ENCODE data around the gene POU2AF2. TPM values are rescaled to one million over a fixed set of nuclear protein-coding genes. Genes with fewer than 3 reads are reported as not detected.
"Not testable (repeated sequence)": the region's sequence is repeated elsewhere in the genome, so short reads cannot be mapped to it uniquely, and the experiment has no call there.

Gene POU2AF2
- total and polyA plus RNA-seq, 2 donors (not counting 3 experiments of a cell fraction or from before 2014, with no cell fraction given): not detected

- no peaks in the 10 kb centered on the region for H3K4me1 ChIP-seq (ENCODE audit: control insufficient read depth, extremely low read depth, insufficient read depth, low read length)
- no peaks in the 10 kb centered on the region for H3K36me3 ChIP-seq (ENCODE audit: control insufficient read depth in 2 of 2, extremely low read depth in 1 of 2, insufficient read depth in 2 of 2, low read length in 2 of 2)
- FAIRE-seq (no peak), DNase-seq (ENCODE audit: low read depth, low spot score) (no peak)
- no peaks in the 10 kb centered on the region for H3K79me2 ChIP-seq (ENCODE audit: control insufficient read depth, insufficient read depth, low read length)
- no peaks in the 10 kb centered on the region for H3K9me3 ChIP-seq (replicated peaks; ENCODE audit: control insufficient read depth, insufficient read depth, low read length)
- ChIA-PET POLR2A (no interaction called here), CTCF (no interaction called here)
- no peaks in the 10 kb centered on the region for H3K9me1 ChIP-seq (replicated peaks; ENCODE audit: control insufficient read depth, extremely low read depth, insufficient read depth, low read length)
- BruUV-seq (replicated peaks): no TSS peak
- H3K4me3 ChIP-seq (replicated peaks in 1 of 3; ENCODE audit: insufficient read depth in 1 of 3, low read depth in 1 of 3, low read length in 3 of 3): no peak overlapping the region
- no peak overlapping the region for H3K27ac ChIP-seq (ENCODE audit: insufficient read depth, low read depth, low read length)
- intact Hi-C loops (cut with micrococcal nuclease): no loop called here
- dilution Hi-C loops (cut with MboI; ENCODE audit: extremely low pct_ligation_motif_present, low sequenced_read_pairs): no loop called here
- no peaks in the 10 kb centered on the region for H3K27me3 ChIP-seq (ENCODE audit: control insufficient read depth in 2 of 2, insufficient read depth in 2 of 2, low read length in 2 of 2)
- no peak overlapping the region for H3K9ac ChIP-seq (replicated peaks; ENCODE audit: extremely low read depth, insufficient read depth, low read length)
- H4K20me1 ChIP-seq (replicated peaks; ENCODE audit: control insufficient read depth, extremely low read depth, insufficient read depth, low read length): no peaks in the 10 kb centered on the region
- H3K4me2 ChIP-seq (ENCODE audit: insufficient read depth, low read length): no peak overlapping the region
- H2AFZ ChIP-seq (ENCODE audit: low read depth, low read length): no peak overlapping the region
- no peak for TF ChIP-seq FOS (IDR thresholded peaks at IDR 0.05; ENCODE audit: borderline replicate concordance, insufficient read depth, low read length)
- no peak for TF ChIP-seq GATA2 (IDR thresholded peaks at IDR 0.05; ENCODE audit: insufficient read depth, insufficient read length, low read depth, low read length)
- no peak for TF ChIP-seq MAX (IDR thresholded peaks at IDR 0.05; ENCODE audit: insufficient read depth, insufficient read length)
- no peak for TF ChIP-seq POLR2A (IDR thresholded peaks at IDR 0.05; ENCODE audit: low read depth, low read length)
- no peak for TF ChIP-seq JUN (IDR thresholded peaks at IDR 0.05; ENCODE audit: borderline replicate concordance, insufficient read depth, insufficient read length, low read depth)
- TF ChIP-seq MYC (IDR thresholded peaks at IDR 0.05; ENCODE audit: low read depth, low read length): no peak
- no peak for TF ChIP-seq POLR2AphosphoS5 (IDR thresholded peaks at IDR 0.05; ENCODE audit: insufficient read depth, low read depth, low read length)
- no peak for TF ChIP-seq EZH2 (IDR thresholded peaks at IDR 0.05; ENCODE audit: borderline replicate concordance, low read depth, low read length, severe bottlenecking)
- TF ChIP-seq CTCF (IDR thresholded peaks at IDR 0.05; ENCODE audit: extremely low read depth in 1 of 2, insufficient read depth in 1 of 2, low read depth in 1 of 2, low read length in 2 of 2): no peak
These were observed 24.3 kb upstream of the POU2AF2 start for GRCh38 chr11:111221208-111221607.

GRCh38 chr11:111221936-111222335, 23.6 kb upstream of the POU2AF2 start:
- POLR2A ChIA-PET; H3K9ac ChIP-seq (replicated peaks; ENCODE audit: extremely low read depth, insufficient read depth, low read length); FAIRE-seq; H3K27ac ChIP-seq (ENCODE audit: insufficient read depth, low read depth, low read length); H4K20me1 ChIP-seq (replicated peaks; ENCODE audit: control insufficient read depth, extremely low read depth, insufficient read depth, low read length); H3K36me3 ChIP-seq (ENCODE audit: control insufficient read depth in 2 of 2, extremely low read depth in 1 of 2, insufficient read depth in 2 of 2, low read length in 2 of 2); intact Hi-C loops (cut with micrococcal nuclease); H3K4me1 ChIP-seq (ENCODE audit: control insufficient read depth, extremely low read depth, insufficient read depth, low read length); H3K4me2 ChIP-seq (ENCODE audit: insufficient read depth, low read length); H2AFZ ChIP-seq (ENCODE audit: low read depth, low read length); H3K4me3 ChIP-seq (replicated peaks in 1 of 3; ENCODE audit: insufficient read depth in 1 of 3, low read depth in 1 of 3, low read length in 3 of 3); H3K27me3 ChIP-seq (ENCODE audit: control insufficient read depth in 2 of 2, insufficient read depth in 2 of 2, low read length in 2 of 2); CTCF ChIA-PET; H3K79me2 ChIP-seq (ENCODE audit: control insufficient read depth, insufficient read depth, low read length); dilution Hi-C loops (cut with MboI; ENCODE audit: extremely low pct_ligation_motif_present, low sequenced_read_pairs); BruUV-seq (replicated peaks); H3K9me3 ChIP-seq (replicated peaks; ENCODE audit: control insufficient read depth, insufficient read depth, low read length); DNase-seq (ENCODE audit: low read depth, low spot score); H3K9me1 ChIP-seq (replicated peaks; ENCODE audit: control insufficient read depth, extremely low read depth, insufficient read depth, low read length): not testable (repeated sequence)

GRCh38 chr11:111222821-111223455, 22.6 kb upstream of the POU2AF2 start:
- H3K4me1 ChIP-seq (ENCODE audit: control insufficient read depth, extremely low read depth, insufficient read depth, low read length); H3K79me2 ChIP-seq (ENCODE audit: control insufficient read depth, insufficient read depth, low read length); intact Hi-C loops (cut with micrococcal nuclease); H3K9ac ChIP-seq (replicated peaks; ENCODE audit: extremely low read depth, insufficient read depth, low read length); POLR2A ChIA-PET; H3K9me1 ChIP-seq (replicated peaks; ENCODE audit: control insufficient read depth, extremely low read depth, insufficient read depth, low read length); H2AFZ ChIP-seq (ENCODE audit: low read depth, low read length); FAIRE-seq; H3K9me3 ChIP-seq (replicated peaks; ENCODE audit: control insufficient read depth, insufficient read depth, low read length); dilution Hi-C loops (cut with MboI; ENCODE audit: extremely low pct_ligation_motif_present, low sequenced_read_pairs); DNase-seq (ENCODE audit: low read depth, low spot score); H3K4me3 ChIP-seq (replicated peaks in 1 of 3; ENCODE audit: insufficient read depth in 1 of 3, low read depth in 1 of 3, low read length in 3 of 3); H3K4me2 ChIP-seq (ENCODE audit: insufficient read depth, low read length); BruUV-seq (replicated peaks); CTCF ChIA-PET; H3K27me3 ChIP-seq (ENCODE audit: control insufficient read depth in 2 of 2, insufficient read depth in 2 of 2, low read length in 2 of 2); H3K27ac ChIP-seq (ENCODE audit: insufficient read depth, low read depth, low read length); H3K36me3 ChIP-seq (ENCODE audit: control insufficient read depth in 2 of 2, extremely low read depth in 1 of 2, insufficient read depth in 2 of 2, low read length in 2 of 2); H4K20me1 ChIP-seq (replicated peaks; ENCODE audit: control insufficient read depth, extremely low read depth, insufficient read depth, low read length): not testable (repeated sequence)

All from endothelial cell of umbilical vein (primary cell).